Stimulated activated CD8-positive, alpha-beta memory T cell treated with anti-CD3 and anti-CD28 coated beads, Interleukin-4, amount 100 ng/mL, for 1 hour (primary cell): ENCODE data around the gene PRLH.

Experiments used
- DNase-seq, 2 donors: peaks; one replicate each; pipeline ENCODE4 v3.0.0-alpha.2; 2020; ENCODE audit warnings: low read depth in 2 of 2, low spot score in 1 of 2

Gene PRLH

GRCh38 chr2:237538901-237539300 is 27.5 kb upstream of the PRLH start:
- DNase-seq: no peak

- DNase-seq: no peak
Measured at GRCh38 chr2:237539681-237540080, 26.7 kb upstream of the PRLH start.

GRCh38 chr2:237540223-237540775 is 26.1 kb upstream of the PRLH start:
- no peak for DNase-seq

- DNase-seq: no peak
Measured at GRCh38 chr2:237540823-237541222, 25.6 kb upstream of the PRLH start.

- no peak for DNase-seq
Measured at GRCh38 chr2:237541243-237541642, 25.1 kb upstream of the PRLH start.

- no peak for DNase-seq
Measured at GRCh38 chr2:237542001-237542704, 24.2 kb upstream of the PRLH start.

GRCh38 chr2:237546040-237546875 is 20.1 kb upstream of the PRLH start:
- DNase-seq: no peak

GRCh38 chr2:237546876-237547395 is 19.4 kb upstream of the PRLH start:
- no peak for DNase-seq

GRCh38 chr2:237547841-237548416 is 18.4 kb upstream of the PRLH start:
- no peak for DNase-seq

GRCh38 chr2:237549216-237549615 is 17.2 kb upstream of the PRLH start:
- no peak for DNase-seq

GRCh38 chr2:237549643-237550415 is 16.5 kb upstream of the PRLH start:
- DNase-seq: no peak

GRCh38 chr2:237551071-237551574 is 15.3 kb upstream of the PRLH start:
- DNase-seq: no peak

GRCh38 chr2:237552908-237553307 is 13.5 kb upstream of the PRLH start:
- DNase-seq: no peak

- no peak for DNase-seq
Measured at GRCh38 chr2:237553948-237554347, 12.4 kb upstream of the PRLH start.

- no peak for DNase-seq
Measured at GRCh38 chr2:237555560-237555959, 10.8 kb upstream of the PRLH start.

GRCh38 chr2:237556773-237557632 is 9.4 kb upstream of the PRLH start:
- DNase-seq: no peak

- DNase-seq: no peak
Measured at GRCh38 chr2:237557633-237558015, 8.8 kb upstream of the PRLH start.

GRCh38 chr2:237558961-237559641 is 7.3 kb upstream of the PRLH start:
- DNase-seq: no peak

- DNase-seq: no peak
Measured at GRCh38 chr2:237561221-237561620, 5.2 kb upstream of the PRLH start.
